Measurements from ENCODE around the gene STK4.

The STK4 gene

GRCh38 chr20:45094864-45095574 lies 128.7 kb downstream of the STK4 start:
- no peak for TF ChIP-seq ZFX (IDR thresholded peaks at IDR 0.05; ENCODE audit: borderline replicate concordance)
- TF ChIP-seq, protein P1, sequence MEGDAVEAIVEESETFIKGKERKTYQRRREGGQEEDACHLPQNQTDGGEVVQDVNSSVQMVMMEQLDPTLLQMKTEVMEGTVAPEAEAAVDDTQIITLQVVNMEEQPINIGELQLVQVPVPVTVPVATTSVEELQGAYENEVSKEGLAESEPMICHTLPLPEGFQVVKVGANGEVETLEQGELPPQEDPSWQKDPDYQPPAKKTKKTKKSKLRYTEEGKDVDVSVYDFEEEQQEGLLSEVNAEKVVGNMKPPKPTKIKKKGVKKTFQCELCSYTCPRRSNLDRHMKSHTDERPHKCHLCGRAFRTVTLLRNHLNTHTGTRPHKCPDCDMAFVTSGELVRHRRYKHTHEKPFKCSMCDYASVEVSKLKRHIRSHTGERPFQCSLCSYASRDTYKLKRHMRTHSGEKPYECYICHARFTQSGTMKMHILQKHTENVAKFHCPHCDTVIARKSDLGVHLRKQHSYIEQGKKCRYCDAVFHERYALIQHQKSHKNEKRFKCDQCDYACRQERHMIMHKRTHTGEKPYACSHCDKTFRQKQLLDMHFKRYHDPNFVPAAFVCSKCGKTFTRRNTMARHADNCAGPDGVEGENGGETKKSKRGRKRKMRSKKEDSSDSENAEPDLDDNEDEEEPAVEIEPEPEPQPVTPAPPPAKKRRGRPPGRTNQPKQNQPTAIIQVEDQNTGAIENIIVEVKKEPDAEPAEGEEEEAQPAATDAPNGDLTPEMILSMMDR (IDR thresholded peaks at IDR 0.05), result no peak

DNA sequence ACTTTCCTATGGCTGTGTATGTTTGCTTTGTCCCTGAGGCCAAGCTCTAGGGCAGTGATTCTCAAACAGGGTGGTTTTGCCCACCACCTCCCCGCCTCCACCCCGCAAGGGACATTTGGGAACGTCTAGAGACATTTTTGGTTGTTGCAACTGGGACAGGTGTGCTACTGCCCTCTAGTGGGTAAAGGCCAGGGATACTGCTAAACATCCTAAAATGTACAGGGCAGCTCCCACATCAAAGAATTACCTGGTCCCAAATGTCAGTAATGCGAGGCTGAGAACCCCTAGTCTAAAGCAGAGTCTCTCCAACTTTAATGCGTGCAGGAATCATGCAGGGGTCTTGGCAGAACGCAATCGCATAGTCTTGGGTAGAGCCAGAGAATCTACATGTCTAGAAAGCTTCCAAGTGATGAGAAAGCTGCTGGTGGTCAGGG lies 129.5 kb downstream of the STK4 start:
- no peak overlapping the region for H3K27ac ChIP-seq
- TF ChIP-seq ZFX (IDR thresholded peaks at IDR 0.05; ENCODE audit: borderline replicate concordance), result no peak
- TF ChIP-seq, protein P1 (IDR thresholded peaks at IDR 0.05), result peak; percentile 90

More at GRCh38 chr20:45094864-45095574, 128.7 kb downstream of the STK4 start:
- H3K27ac ChIP-seq, result no peak overlapping the region

DNA sequence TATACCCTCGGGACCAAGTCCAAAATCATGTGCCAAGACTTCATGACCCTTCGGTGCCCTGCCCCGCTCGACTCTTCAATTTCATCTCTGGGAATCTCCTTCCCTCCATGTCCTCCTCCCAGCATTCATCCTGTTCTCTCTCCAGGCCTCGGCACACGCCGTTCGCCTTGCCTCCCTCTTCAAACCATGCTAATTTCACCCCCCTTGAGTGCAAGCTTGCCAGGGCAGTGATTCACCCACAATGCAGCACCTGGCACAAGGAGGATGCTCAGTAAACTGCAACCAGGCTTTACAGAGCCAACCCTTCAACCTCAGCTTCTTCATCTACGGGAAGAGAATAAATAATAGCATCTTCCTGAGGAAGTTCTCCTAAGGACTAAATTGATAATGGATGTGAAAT lies 130.5 kb downstream of the STK4 start:
- no peak overlapping the region for H3K27ac ChIP-seq
- TF ChIP-seq, protein P1 (IDR thresholded peaks at IDR 0.05), result no peak
- no peak for TF ChIP-seq ZFX (IDR thresholded peaks at IDR 0.05; ENCODE audit: borderline replicate concordance)

DNA sequence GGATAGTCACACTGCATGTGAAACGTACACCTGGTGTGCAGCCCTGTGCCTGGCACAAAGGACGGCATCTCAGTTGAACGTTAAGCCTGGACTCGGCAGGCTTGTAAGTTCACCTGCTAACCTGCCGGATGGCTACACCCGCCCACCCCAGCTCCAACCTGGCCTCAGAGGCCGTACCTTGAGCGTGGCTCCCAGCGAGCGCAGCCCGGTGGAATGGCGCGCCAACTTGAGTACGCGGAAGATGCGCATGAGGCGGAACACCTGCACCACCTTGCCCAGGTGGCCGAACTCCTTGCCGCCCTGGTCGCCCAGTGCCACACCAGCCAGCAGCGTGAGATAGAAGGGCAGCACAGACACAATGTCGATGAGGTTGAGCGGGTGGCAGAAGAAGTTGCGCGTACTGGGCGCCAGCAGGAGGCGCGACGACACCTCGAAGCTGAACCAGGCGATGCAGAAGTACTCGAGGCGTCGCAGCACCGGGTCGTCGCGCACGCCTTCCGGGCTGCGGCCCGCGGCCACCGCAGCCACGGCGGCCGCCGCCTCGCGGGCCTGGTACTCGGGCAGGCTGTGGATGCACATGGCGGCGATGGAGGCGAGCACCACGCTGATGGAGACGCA lies 131.3 kb downstream of the STK4 start:
- H3K27ac ChIP-seq, result no peak overlapping the region
- TF ChIP-seq, protein P1 (IDR thresholded peaks at IDR 0.05), result no peak
- no peak for TF ChIP-seq ZFX (IDR thresholded peaks at IDR 0.05; ENCODE audit: borderline replicate concordance)

DNA sequence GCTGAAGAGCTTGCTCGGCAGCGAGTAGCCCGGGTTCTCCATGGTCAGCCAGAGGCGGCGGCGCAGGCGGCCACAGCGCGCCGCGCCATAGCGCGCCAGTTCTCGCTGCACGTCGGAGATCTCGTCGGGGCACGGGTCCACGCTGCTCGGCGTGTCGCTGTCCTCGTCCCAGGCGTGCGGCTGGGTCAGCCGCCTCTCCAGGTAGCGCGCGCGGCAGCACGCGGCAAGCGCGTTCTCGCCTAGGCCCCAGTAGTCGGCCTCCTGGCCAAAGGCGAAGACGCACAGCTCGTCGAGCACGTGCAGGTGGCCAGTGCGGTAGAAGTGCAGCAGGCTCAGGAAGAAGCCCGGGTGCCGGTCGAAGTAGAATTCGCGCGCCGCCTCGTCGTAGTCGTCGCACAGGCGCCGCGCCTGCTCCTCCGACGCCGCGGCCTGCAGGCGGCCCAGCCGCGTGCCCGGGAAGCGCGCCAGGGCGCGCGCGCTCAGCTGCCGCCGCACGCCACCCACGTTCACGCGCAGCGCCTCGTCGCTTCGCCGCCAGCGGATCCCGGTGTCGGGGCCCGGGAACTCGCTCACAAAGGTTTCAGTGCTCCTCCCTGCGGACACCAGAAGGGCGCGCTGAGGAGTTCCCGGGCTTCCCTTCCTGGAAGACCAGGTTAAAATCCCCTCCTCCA lies 131.9 kb downstream of the STK4 start:
- no peak for TF ChIP-seq ZFX (IDR thresholded peaks at IDR 0.05; ENCODE audit: borderline replicate concordance)
- TF ChIP-seq, protein P1 (IDR thresholded peaks at IDR 0.05), result no peak
- no peak overlapping the region for H3K27ac ChIP-seq

GRCh38 chr20:45100563-45101245 lies 134.4 kb downstream of the STK4 start, which contains the start of gene KCNS1:
Gene KCNS1, minus strand, starts transcription at chr20:45101127. Its CDS starts 1,891 bp downstream, at chr20:45099236.
- no peak for TF ChIP-seq ZFX (IDR thresholded peaks at IDR 0.05; ENCODE audit: borderline replicate concordance)
- TF ChIP-seq, protein P1 (IDR thresholded peaks at IDR 0.05), result no peak

More at GRCh38 chr20:45100563-45101245, 134.4 kb downstream of the STK4 start, which contains the start of gene KCNS1:
- no peak within 1 kb of the TSS for H3K27ac ChIP-seq
